Limb (tissue), 2 donors: ENCODE data around the gene TSPAN9.
"Not testable (repeated sequence)": the region's sequence is repeated elsewhere in the genome, so short reads cannot be mapped to it uniquely, and the experiment has no call there.

Experiments
- DNase-seq, 2 donors: peaks; one replicate each; pipeline ENCODE4 v3.0.0-alpha.2; 2016; ENCODE audit errors: extremely low spot score in 2 of 2

The TSPAN9 gene

DNA sequence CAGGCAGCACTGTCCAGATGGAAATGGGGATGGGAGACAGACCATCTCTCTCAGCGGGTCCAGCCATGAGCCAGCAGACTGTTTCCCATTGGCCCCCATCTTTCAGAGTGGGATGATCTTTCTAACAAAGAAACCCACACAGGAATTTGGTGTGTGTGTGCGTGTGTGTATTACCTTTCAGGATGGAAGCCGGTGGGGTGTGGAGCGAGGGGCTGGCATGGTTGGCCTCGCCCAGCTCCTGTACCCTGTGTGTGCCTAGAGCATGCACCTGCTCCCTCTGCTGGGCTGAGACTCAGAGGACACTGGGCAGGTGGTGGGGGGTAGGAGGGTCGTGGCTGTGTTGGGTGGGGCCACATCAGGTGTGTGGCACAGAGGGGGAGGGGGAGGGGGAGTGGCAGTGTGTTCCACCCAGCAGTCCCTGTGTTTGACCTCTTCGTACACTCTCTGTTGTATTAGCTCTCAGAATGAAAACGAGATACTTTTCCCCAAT, 33.0 kb upstream of the TSPAN9 start:
- DNase-seq = no peak

DNA sequence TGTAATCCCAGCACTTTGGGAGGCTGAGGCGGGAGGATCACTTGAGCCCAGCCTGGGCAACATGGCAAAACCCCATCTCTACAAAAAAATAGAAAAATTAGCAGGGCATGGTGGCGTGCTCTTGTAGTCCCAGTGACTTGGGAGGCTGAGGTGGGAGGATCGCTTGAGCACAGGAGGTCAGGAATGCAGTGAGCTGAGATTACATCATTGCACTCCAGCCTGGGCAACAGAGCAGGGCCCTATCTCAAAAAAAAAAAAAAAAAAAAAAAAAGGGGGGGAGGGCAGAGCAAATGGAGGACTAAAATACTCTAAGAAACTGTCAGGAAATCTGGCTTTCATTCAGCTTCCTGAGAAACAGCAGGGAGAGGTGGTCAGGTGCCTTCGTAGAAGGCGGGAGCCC, 31.7 kb upstream of the TSPAN9 start:
- DNase-seq = no peak

DNA sequence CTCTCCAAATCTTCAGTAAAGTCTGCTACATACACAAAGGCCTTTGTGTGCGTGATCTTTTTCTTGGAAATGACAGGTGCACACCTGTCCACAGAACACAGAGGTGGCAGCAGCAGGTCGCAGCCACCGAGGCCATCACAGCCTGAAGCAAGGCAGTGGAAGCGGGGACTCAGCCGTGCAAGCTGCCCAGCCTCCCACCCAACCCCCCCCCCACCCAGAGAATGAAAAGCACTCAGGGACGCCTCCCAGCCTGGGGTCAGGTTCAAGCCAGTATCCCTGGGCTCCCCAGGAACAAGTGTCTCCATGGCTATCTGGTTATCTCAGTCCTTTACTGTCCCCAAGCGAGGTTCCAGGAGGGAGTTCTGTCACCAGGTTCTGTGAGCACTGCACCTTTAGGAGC, 31.2 kb upstream of the TSPAN9 start:
- DNase-seq = no peak

DNA sequence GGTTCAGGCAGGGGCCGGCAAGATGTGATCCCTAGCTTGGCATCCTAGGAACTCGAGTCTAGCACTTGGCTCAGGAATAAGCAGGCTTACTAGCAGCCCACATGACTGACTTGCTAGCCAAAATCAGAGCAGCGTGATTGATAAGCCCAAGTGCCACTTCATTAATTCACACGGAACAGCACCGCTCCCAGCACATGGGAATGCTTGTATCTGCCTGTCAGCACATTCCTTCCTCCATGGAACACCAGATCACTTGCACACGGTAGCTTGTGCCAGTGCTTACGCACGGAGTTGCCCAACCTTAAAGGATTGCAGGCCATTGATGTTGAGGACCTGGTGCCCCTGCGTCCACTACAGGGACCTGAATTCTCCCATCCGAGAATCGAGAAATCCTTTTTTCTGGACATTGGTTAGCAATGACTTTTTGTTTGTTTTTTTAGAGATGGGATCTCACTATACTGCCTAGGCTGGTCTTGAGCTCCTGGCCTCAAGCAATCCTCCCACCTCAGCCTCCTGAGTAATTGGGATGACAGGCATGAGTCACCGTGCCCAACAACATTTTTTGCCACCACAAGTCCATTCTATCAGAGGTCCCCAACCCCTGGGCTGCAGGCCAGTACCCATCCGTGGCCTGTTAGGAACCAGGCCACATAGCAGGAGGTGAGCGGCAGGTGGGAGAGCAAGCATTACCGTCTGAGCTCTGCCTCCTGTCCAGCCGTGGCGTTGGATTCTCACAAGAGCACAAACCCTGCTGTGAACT, 30.6 kb upstream of the TSPAN9 start:
- DNase-seq = no peak

DNA sequence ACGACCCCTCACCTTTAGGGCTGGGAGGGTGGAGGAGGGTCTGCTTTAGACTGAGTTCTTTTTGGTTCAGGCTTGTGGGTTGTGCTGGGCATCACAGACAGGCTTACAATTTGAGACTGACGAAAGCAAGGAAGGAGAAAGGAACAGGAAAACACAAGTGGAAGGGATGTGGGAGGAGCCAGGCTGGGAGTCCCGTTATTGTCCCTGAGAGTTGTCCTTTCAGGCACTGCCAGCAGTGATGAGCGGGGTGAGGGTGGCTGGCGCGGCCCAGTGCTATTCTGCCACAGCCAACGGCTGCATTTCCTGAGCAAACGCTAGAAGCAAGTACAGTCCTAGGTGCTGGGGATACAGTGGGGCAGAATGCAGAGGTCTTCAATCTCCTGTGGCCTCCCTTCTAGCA, 29.2 kb upstream of the TSPAN9 start:
- no peak for DNase-seq

DNA sequence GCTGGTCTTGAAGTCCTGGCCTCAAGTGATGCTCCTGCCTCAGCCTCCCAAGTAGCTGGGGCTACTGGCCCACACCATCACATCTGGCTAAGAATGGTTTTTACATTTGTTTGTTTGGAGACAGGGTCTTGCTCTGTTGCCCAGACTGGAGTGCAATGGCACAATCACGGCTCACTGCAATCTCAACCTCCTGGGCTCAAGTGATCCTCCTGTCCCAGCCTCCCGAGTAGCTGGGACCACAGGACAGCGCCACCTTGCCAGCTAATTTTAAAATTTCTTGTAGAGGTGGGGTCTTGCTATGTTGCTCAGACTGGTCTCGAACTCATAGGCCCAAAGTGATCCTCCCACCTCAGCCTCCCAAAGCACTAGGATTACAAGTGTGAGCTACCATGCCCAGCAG, 28.6 kb upstream of the TSPAN9 start:
- no peak for DNase-seq

DNA sequence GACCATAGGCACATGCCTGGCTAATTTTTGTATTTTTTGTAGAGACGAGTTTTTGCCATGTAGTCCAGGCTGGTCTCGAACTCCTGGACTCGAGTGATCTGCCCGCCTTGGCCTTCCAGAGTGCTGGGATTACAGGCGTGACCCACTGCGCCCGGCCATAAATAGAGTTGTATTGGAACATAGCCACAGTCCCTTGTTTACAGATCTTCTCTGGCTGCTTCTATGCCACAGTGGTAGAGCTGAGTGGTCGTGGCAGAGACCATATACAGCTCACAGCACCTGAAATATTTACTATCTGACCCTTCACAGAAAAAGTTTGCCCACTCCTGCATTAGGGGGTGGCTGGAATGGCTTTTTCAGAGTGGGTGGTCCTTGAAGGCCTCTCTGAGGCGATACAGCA, 28.0 kb upstream of the TSPAN9 start:
- DNase-seq = no peak

DNA sequence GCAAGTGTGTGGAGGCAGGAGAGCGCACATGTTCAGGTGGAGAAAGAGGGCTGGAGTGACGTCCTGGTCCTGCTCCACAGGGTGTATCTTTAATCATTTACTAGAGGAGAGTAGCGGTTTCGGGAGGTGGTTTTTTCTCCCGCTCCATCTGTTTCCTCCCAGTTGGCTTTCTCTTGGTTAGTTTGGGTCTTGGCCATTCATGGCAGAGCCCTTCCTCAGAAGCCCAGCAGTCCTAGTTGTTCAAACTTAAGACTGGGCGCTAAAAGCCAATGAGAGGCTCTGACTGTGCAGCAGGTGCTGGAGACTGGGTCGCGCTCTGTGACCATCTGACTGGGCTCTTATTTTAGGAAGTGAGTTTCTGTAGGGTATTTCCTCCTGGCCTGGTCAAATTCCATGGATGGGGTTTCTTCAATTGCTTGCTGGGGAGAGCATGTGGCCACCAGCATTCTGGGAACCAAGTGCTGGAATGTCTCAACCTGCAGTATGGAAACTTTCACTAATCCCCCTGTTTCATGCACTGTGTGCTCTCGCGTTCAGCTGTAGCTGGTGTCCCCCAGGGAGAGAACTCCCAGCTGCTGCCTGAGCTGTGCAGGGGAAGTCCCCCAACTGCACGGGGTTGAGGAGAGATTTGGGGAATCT, 27.4 kb upstream of the TSPAN9 start:
- no peak for DNase-seq

DNA sequence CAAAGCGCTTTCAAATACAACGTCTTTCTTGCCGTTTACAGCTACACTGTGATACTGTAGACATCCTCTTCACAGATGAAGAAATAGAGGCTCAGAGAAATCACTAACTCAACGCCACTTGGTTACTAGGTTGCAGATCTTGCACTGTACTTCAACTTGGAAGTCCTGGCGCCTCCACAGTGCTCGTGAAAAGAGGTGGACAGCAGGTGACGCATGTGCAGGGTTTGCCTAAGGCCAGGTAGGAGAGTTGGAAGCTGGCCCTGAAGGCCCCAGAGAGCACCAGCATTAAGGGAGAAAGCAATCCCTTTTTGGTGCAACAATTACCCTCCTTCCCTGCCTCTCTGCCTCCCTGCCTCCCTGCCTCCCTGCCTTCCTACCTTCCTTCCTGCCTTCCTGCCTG, 22.8 kb upstream of the TSPAN9 start:
- DNase-seq = no peak

DNA sequence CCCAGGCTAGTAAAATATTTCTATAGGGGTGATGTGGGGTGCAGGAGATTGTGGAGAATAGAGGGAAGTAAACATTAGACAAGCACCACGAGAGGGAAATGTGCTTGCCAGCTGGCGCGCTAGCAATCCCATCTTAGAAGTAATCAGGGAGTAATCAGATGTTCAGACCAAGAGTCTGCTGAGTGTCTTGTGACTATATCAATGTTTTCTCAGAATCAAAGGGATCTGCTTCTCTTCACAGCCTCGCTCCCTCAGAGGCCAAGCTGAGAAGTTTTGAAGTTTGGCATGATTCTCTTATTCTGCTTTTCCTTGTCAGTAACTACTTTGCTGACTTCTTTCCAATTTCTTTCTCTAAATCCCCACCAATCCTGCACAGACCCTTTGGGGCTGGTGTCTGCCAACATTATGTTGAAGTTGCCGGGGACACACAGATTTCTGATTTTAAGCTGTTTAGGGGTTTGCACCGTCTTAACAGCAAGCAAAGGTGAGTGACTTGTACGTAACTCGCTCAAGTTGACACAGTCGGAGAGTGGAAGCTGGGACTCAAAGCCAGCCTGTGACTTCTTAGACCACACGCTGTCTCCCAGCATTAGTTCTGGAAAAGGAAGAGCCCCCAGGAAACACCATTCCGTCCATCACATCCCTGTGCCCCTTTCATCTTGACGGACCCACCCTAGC, 22.0 kb upstream of the TSPAN9 start:
- DNase-seq = peak in 1 of 2 donors; percentile 67

DNA sequence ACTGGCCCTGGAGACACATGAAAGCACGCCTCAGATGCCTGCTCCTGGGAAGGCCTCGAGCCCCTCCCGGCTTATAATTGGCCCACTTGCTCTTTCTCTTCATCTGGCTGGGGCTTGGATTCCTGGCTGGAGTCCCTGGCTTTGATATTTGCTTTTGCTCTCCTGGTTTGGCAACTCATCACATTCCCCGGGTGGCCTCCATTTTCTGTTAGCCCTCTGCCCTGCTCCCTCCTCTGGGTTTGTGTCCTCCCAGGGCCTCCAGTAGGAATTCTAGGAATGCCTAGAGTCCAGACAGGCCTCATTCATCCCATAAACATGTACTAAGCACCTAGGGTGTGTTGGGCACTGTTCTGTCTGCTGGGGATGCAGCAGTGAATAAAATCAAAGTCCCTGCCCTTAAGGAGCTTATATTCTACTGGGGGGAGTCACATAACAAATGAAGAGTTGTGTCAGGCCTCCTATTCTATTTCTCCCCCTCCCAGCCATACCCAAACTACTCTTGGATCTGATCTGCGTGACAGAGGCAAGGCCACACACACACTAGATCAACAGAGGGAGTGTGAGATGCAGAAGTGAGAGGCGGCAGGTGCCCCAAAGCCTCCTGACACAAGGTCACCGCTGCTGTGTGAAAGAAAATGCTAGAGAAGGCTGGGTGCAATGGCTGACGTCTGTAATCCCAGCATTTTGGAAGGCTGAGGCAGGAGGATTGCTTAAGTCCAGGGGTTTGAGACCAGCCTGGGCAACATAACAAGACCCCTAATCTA, 21.3 kb upstream of the TSPAN9 start:
- DNase-seq = no peak

DNA sequence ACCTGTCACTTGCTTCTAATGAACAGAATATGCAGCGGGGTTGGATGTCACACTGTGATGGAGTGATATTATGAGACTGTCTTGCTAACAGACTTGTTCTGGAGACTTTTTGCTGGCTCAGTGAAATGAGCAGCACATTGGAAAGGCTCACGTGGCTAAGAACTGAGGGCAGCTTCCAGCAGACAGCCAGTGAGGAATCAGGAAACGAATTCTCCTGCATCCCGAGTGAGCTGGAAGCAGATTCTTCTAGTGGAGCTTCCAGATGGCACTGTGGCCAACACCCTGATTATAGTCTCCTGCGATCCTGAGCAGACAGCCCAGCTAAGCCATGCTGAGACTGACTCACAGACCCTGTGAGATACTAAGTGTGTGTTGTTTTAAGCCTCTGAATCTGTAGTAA, 16.1 kb upstream of the TSPAN9 start:
- DNase-seq = no peak

DNA sequence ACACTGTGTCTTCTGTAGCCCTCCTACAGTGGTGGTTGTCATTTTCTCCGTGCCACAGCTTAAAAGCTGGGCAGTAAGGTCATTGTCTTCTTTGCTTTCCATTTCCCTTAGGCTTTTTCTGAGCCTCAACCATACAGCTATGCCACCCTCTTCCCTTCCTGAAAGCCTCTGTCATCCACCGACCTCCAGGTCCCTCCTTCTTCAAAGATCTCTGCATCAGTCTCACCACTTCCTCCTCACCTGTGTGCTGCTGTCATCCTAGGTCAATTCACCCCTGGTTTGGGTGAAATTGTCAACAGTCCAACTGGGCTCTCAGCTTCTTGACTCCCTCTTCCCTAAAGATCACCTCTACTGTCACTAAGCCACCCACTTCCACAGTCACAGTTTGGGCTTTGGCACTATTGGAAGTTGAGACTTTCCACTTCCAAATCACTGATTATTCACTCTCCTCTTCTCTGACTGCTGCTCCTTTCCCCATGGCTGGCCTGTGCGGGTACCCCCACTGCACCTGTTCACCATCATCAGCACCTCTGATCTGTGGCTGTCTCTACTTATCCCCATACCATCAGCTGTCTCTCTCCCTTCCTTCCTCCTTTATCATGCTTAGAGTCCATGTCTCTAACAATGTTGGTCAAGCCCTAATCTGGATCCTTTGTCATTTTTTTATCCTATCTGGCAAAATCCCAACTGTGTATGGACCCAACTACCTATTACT, 15.5 kb upstream of the TSPAN9 start:
- no peak for DNase-seq

DNA sequence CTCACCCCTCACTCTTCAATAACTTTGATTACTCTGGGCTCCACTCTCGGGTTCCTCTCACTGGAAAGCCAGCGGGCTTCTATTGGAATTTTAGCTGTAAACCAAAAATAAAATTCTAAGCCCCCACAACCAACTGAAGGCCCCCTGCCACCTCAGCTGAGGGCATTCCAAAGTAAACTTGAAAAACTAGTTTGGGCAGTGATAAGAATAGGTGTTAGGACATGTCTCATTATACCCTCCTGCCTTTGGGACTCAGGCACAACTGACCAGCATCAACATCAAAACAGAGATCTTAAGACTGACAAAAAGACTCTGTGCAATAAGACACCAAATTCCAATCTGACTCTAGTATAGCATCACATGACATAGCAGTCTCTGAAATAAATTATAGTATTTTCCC, 11.9 kb upstream of the TSPAN9 start:
- DNase-seq = no peak

DNA sequence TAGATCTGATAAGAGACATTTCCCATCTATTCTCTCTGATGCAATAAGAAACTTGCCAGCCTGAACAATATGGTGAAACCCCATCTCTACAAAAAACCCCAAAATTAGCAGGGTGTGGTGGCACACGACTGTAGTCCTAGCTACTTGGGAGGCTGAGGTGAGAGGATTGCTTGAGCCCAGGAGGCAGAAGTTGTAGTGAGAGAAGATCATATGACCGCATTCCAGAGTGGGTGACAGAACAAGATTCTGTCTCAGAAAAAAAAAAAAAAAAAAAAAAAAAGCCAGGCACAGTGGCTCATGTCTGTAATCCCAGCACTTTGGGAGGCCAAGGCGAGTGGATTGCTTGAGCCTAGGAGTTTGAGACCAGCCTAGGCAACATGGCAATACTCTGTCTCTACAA, 11.3 kb upstream of the TSPAN9 start:
- DNase-seq = not testable (repeated sequence)

DNA sequence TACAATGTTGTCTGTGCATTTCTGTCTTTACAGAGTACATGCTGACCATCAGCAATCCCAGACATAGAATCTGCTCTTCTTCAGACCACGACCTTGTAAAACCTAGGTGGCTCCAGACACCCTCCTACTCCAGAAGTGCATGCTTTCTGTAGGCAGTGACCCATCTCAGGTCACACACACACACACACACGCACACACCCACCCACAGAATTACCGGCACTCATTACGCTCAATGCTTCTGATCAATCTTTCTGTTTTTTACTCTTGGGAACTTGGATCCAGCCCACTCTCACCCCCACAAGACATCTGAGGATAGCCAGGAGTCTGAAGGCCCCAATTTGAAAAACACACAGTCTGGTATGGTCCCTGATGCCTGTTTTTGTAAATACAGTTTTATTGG, 7.5 kb upstream of the TSPAN9 start:
- no peak for DNase-seq

DNA sequence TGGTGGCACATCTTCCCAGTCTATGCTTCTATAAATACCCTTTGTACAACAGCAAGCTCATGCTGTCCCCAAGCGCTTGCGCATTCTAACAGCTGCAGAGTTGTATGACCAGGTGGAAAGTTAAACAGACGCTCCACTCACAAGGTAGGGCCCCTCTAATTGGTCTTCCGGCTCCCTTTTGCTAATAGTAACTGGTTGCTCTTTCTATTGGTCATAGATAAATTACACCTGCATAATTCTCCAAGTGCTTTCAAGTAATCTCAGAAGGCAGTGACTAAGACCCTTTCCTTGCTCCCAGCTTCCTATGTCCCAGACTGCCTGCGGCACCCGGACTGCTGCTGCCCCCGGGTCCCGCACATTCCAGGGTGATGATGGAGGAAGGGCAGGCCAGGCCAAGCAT, 6.1 kb upstream of the TSPAN9 start:
- no peak for DNase-seq

DNA sequence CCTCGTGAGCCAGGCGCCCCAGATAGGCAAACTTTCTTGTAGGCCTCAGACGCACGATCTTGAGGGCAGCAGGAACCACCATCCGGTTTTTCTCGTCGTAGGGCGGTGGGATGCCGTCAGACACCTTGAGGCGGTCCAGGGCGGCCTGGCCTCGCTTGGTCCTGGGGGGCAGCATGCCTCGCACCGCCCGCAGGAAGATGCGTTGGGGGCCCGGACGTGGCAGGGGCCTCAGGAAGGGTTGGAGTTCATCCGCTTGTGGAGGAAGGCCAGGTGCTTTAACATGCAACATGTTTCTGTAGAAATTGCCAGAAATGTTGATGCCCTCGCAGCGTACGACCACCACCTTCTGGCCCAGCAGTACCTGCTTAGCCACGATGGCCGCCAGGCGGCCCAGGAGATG, 5.5 kb upstream of the TSPAN9 start:
- no peak for DNase-seq

DNA sequence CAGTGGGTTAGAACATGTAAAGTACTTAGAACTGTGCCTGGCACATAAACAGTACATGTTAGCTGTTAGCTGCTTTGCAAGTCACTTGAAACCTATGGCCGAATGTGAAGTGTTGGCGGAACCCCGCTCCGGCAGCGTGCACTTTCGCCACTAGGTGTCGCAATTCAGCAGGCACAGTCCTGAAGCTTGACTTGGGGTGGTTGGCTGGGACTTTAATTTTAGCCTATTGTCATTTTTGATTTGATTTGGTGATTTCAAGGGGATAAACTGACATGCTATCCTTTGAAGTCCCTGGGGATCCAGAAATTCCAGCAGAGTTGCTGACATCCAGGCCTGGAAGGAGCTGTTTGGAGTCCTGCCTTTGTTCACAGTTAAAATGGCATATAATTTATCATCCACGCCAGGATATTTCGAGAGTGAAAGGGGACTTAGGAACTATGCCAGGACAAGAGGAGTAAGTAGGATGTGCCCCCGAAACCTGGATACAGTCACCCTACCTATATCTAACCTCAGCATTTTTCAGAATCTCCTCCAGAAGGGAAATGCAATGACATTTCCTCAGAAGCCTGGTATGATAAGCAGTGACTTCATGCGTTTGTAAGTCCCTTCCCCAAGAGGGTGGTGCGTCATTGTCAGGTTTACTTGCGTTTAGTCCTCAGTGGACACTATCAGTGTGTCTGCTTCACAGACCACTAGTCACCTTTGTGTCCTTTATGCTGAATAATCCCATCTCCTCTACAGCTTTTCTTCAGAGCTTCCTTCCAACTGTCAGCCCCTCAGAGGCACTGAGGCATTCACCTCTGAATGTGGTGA, 3.5 kb upstream of the TSPAN9 start:
- peak; percentile 82 to 92 for DNase-seq

DNA sequence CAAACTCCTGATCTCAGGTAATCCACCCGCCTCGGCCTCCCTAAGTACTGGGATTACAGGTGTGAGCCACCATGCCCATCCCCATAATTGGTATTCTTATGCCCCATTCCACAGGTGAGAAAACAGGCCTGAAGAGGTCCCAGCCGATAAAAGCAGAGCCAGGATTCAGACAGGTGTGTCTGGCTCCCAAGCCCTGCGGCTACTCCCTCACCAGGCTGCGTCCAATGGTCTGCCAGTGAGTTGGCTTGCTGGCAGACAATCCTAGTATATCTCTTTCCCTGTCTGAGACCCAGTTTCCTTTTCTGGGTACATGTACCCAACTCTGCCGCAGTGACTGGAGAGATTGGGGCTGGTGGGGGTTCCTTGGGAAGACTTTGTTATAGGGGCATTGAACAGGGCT, 1.9 kb upstream of the TSPAN9 start:
- no peak for DNase-seq
